K562 (cell line): ENCODE data around the gene VHLL. TPM values are rescaled to one million over a fixed set of nuclear protein-coding genes. Genes with fewer than 3 reads are reported as not detected.
A peak's percentile ranks its signal among the peaks of the same experiment; 100 is the strongest.

ENCODE experiments used
- ATAC-seq: fragments of 200-7000 bp; cut with Tn5 transposase; 3 replicates; pipeline ENCODE4 v1.9.1; 2020; ENCODE audit warnings: moderate library complexity
- BruUV-seq: library from RNA; stranded (reverse); fragments of 400-500 nt; replicated peaks from 2 replicates; lab custom pipeline; 2021; lab: Mats Ljungman, UMichigan
- CTCF ChIA-PET: fragments of 300-600 bp; formaldehyde crosslinking; extraction: SDS; loops from one replicate; lab custom pipeline; 2021; ENCODE audit warnings: low intra/inter-chr PET ratio; lab: Yijun Ruan, JAX
- POLR2A ChIA-PET: fragments of 300-600, 350-650 bp; sonication (Branson Sonifier 250); formaldehyde crosslinking; extraction: SDS; loops from one replicate; lab custom pipeline; 2021; ENCODE audit warnings: antibody characterized with exemption, inconsistent platforms; lab: Yijun Ruan, JAX
- DNase-seq, 4 experiments: peaks; one replicate each; pipeline versions ENCODE4 v3.0.0 to v3.0.0-alpha.2; 2011 to 2018; ENCODE audit warnings: low spot score in 3 of 4, mixed read lengths in 3 of 4; ENCODE audit errors: extremely low read depth in 1 of 4
- FAIRE-seq: peaks from 2 replicates; lab custom pipeline; 2011; peaks lifted over from hg19 to GRCh38; lab: Jason Lieb, UNC
- H2AFZ ChIP-seq: 2 replicates; pipeline ENCODE4 v1.6.0; 2011; ENCODE audit warnings: low read depth, low read length, control low read depth, inconsistent platforms
- H3K27ac ChIP-seq: fragments of 200-600 bp; 3 replicates; pipeline ENCODE4 v1.8.0; 2011; ENCODE audit warnings: low read depth, mild to moderate bottlenecking, control low read depth, inconsistent platforms, low read length, moderate library complexity, mixed read lengths; ENCODE audit errors: extremely low read depth
- H3K27me3 ChIP-seq, 2 experiments: fragments of 300-600 bp in 1 of 2; 2 replicates in 1 of 2; 3 replicates in 1 of 2; pipeline versions ENCODE4 v1.6.0 to v1.8.0; 2011; ENCODE audit warnings: inconsistent platforms in 2 of 2, low read length in 2 of 2, mild to moderate bottlenecking in 1 of 2, mixed read lengths in 1 of 2, moderate library complexity in 1 of 2; ENCODE audit not compliant: control insufficient read depth in 2 of 2, insufficient read depth in 2 of 2
- H3K36me3 ChIP-seq: fragments of 300-600 bp; 3 replicates; pipeline ENCODE4 v1.8.0; 2011; ENCODE audit warnings: mild to moderate bottlenecking, low read length, inconsistent platforms; ENCODE audit not compliant: control insufficient read depth, insufficient read depth
- H3K4me1 ChIP-seq, 2 experiments: fragments of 200-600 bp in 1 of 2; replicated peaks in 1 of 2; 2 replicates in 1 of 2; 3 replicates in 1 of 2; pipeline versions ENCODE4 v1.5.1 to v1.8.0; 2011; ENCODE audit warnings: inconsistent platforms in 2 of 2, low read length in 2 of 2, mild to moderate bottlenecking in 1 of 2, mixed read lengths in 1 of 2, moderate library complexity in 1 of 2; ENCODE audit not compliant: control insufficient read depth in 2 of 2, insufficient read depth in 2 of 2
- H3K4me2 ChIP-seq: 2 replicates; pipeline ENCODE4 v1.6.1; 2011; ENCODE audit warnings: low read length, control low read depth, inconsistent platforms, mixed read lengths; ENCODE audit not compliant: insufficient read depth
- H3K4me3 ChIP-seq: fragments of 200-600 bp; sonication (generic), shearing (Covaris generic); 2 replicates; pipeline ENCODE4 v1.5.1; 2016; ENCODE audit warnings: control low read depth, inconsistent platforms
- H3K79me2 ChIP-seq: fragments of 200-600 bp; 3 replicates; pipeline ENCODE4 v1.8.0; 2011; ENCODE audit warnings: low read length, inconsistent platforms; ENCODE audit not compliant: control insufficient read depth, insufficient read depth
- H3K9ac ChIP-seq, 2 experiments: 2 replicates each; pipeline versions ENCODE4 v1.6.0 to v1.6.1; 2011; ENCODE audit warnings: low read depth in 2 of 2, low read length in 2 of 2, control low read depth in 1 of 2, inconsistent platforms in 1 of 2, mild to moderate bottlenecking in 1 of 2, mixed read lengths in 1 of 2; ENCODE audit not compliant: insufficient read depth in 1 of 2
- H3K9me1 ChIP-seq: one replicate; pipeline ENCODE4 v1.6.0; 2011; ENCODE audit warnings: inconsistent platforms, mild to moderate bottlenecking, low read length, moderate library complexity; ENCODE audit not compliant: control insufficient read depth, insufficient read depth
- H3K9me3 ChIP-seq: replicated peaks from 2 replicates; pipeline ENCODE4 v1.5.1; 2011; ENCODE audit warnings: low read depth, low read length, inconsistent platforms; ENCODE audit not compliant: control insufficient read depth, insufficient read depth
- H4K20me1 ChIP-seq: replicated peaks from 2 replicates; pipeline ENCODE4 v1.6.1; 2011; ENCODE audit warnings: low read length, inconsistent platforms, mixed read lengths; ENCODE audit not compliant: control insufficient read depth, insufficient read depth
- KLF13 ChIP-seq: fragments of 450-650 bp; IDR thresholded peaks from 2 replicates; pipeline ENCODE4 v1.6.1; 2016; ENCODE audit warnings: missing genetic modification characterization, low read depth, mild to moderate bottlenecking, missing compliant biosample characterization, moderate library complexity, borderline replicate concordance
- MTA2 ChIP-seq: fragments of 450-650 bp; IDR thresholded peaks from 2 replicates; pipeline ENCODE4 v1.6.1; 2016; ENCODE audit warnings: low read depth
- NKRF ChIP-seq: fragments of 450-650 bp; IDR thresholded peaks from 2 replicates; pipeline ENCODE4 v1.6.1; 2016; ENCODE audit warnings: borderline replicate concordance
- POLR2AphosphoS2 ChIP-seq: IDR thresholded peaks from 2 replicates; pipeline ENCODE4 v1.6.1; 2012; ENCODE audit warnings: low read length, improper control_type of control experiment
- RBM14 ChIP-seq: fragments of 200-400 bp; formaldehyde crosslinking; IDR thresholded peaks from 2 replicates; pipeline ENCODE4 v1.6.1; 2018; ENCODE audit warnings: low read depth, mild to moderate bottlenecking, low read length, moderate library complexity, borderline replicate concordance; ENCODE audit not compliant: insufficient read depth
- SIN3B ChIP-seq: fragments of 450-650 bp; IDR thresholded peaks from 2 replicates; pipeline ENCODE4 v1.6.1; 2017; ENCODE audit warnings: low read depth, mild to moderate bottlenecking, moderate library complexity
- SREBF1 ChIP-seq: fragments of 150-350 bp; IDR thresholded peaks from 2 replicates; pipeline ENCODE4 v1.6.1; 2014; ENCODE audit warnings: antibody characterized with exemption, low read depth, low read length, borderline replicate concordance
- ZNF449 ChIP-seq: fragments of 250-450 bp; sonication (Bioruptor Pico); IDR thresholded peaks from 2 replicates; pipeline ENCODE4 v1.8.0; 2022; ENCODE audit warnings: moderate library complexity, mild to moderate bottlenecking, inconsistent platforms
- WGBS: fragments of 100-300 bp; shearing (Covaris generic); methylation state at CpG from one replicate; pipeline ENCODE4 v1.1.6; 2016; ENCODE audit warnings: low coverage, mixed read lengths; ENCODE audit not compliant: insufficient coverage; ENCODE audit errors: missing lambda C conversion rate; 5-methylcytosine and 5-hydroxymethylcytosine counted together
- in situ Hi-C: fragments of 300-500 bp; cut with MboI; formaldehyde crosslinking; loops from 4 replicates; pipeline ENCODE4 v1.15.0; 2018; ENCODE audit warnings: inconsistent platforms, mixed read lengths
- intact Hi-C: fragments of 100-400 bp; cut with micrococcal nuclease; formaldehyde crosslinking; loops from 2 replicates; pipeline ENCODE4 v1.14.2; 2022
- polyA plus RNA-seq, 8 experiments: library from polyadenylated mRNA; depleted of rRNA in 4 of 8; stranded (reverse) in 5 of 8; unstranded in 3 of 8; fragments of >200 nt; fragmentation: Nextera tagmentation in 2 of 8; fragmentation: Illumina TruSeq in 1 of 8; extraction: Ambion mirVana in 2 of 8; extraction: Trizol in 1 of 8; gene quantifications; 2 replicates each; pipeline versions ENCODE4 v1.2.1 to v1.2.3, GENCODE V29; 2011 to 2014; ENCODE audit warnings: inconsistent platforms in 1 of 8, missing spikeins in 1 of 8
- total RNA-seq, 7 experiments: library from RNA; depleted of rRNA in 6 of 7; stranded (reverse); fragments of >200 nt in 6 of 7; fragmentation: Illumina TruSeq in 2 of 7; extraction: Trizol in 2 of 7; gene quantifications; 2 replicates each; pipeline versions ENCODE4 v1.2.1 to v1.2.3, GENCODE V29; 2011 to 2021; ENCODE audit warnings: low replicate concordance in 1 of 7

VHLL gene
- total and polyA plus RNA-seq, 9 of the 15 experiments (the other 6 are each of a cell fraction or from before 2014, with no cell fraction given), result not detected

GRCh38 chr1:156303241-156303640 lies 4.1 kb upstream of the VHLL start:
- H3K79me2 ChIP-seq, result no peaks in the 10 kb centered on the region
- 0 out of 2 replicates have a peak, but pooled peaks cover 5% of the 10 kb centered on the region for H4K20me1 ChIP-seq
- TF ChIP-seq POLR2AphosphoS2 (0 out of 2 replicates have a peak, but pooled peaks have one; percentile 66), MTA2 (no peak), KLF13 (tag) (no peak), RBM14 (no peak), NKRF (no peak), ZNF449 (CRISPR knock-in tag) (no peak), SREBF1 (no peak), SIN3B (no peak)
- no peaks in the 10 kb centered on the region for H3K9me3 ChIP-seq
- no peak overlapping the region for H3K9ac ChIP-seq
- intact Hi-C loops, result no loop called here
- ChIA-PET POLR2A (interaction anchor here (0.5 to 2.8 kb wide), 3 partner anchors 20 to 50 kb away, joined by 3 to 13 read pairs (median 4); partner anchors contain the start of gene SMG5), CTCF (no interaction called here)
- peaks cover 0 to 8% of the 10 kb centered on the region in 2 experiments; a peak in 1 of 5 replicates for H3K4me1 ChIP-seq
- no peak overlapping the region for H3K4me3 ChIP-seq
- H3K9me1 ChIP-seq, result no peaks in the 10 kb centered on the region
- no peak overlapping the region for H3K4me2 ChIP-seq
- 73% methylated on average over 2 of the region's 4 CpGs for WGBS
- no peak overlapping the region for H2AFZ ChIP-seq
- no peak for DNase-seq
- peaks cover 21% of the 10 kb centered on the region for H3K36me3 ChIP-seq
- no peak for ATAC-seq
- H3K27ac ChIP-seq, result no peak overlapping the region
- FAIRE-seq, result no peak
- no TSS peak for BruUV-seq
- in situ Hi-C loops, result no loop called here
- peaks cover 0 to 2% of the 10 kb centered on the region in 2 experiments; a peak in 1 of 5 replicates for H3K27me3 ChIP-seq
